Measurements from ENCODE around the gene RTF1. TPM values are rescaled to one million over a fixed set of nuclear protein-coding genes. Genes with fewer than 3 reads are reported as not detected.
A peak's percentile ranks its signal among the peaks of the same experiment; 100 is the strongest.

Gene RTF1
- polyA plus RNA-seq, 3 donors, result 11.2 to 19.1 (median 15.0) TPM

DNA sequence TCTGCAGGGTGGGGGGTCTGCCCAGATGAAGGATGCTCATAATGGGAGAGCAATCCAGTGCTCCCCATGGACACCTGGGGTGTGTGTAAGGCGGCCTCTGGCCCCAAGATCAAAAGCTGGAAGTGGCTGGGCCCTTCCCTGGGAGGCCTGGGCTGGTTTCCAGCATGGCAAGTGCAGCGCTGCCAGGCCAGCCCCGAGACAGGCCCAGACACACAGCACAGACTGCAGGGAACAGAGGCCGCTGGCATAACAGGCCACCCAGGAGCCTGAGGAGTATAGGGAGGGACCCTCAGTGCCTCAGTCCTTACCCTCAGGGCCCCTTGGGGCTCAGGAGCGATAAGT is 86.7 kb downstream of the RTF1 start:
- Histone ChIP-seq H2AFZ (ENCODE audit: insufficient read depth, low read depth, low read length, poor library complexity, severe bottlenecking) (peak overlapping the region; percentile 62), H3K79me2 (ENCODE audit: insufficient read depth, low read length) (no peaks in the 10 kb centered on the region), H3K4me1 (ENCODE audit: control insufficient read depth in 1 of 2, insufficient read depth in 2 of 2, low read length in 2 of 2) (peaks cover 24 to 29% of the 10 kb centered on the region in 2 donors), H3K9me3 (replicated peaks in 1 of 2; ENCODE audit: control insufficient read depth in 1 of 2, insufficient read depth in 1 of 2, low read length in 2 of 2) (peaks cover 0 to 4% of the 10 kb centered on the region in 2 donors), H3K9ac (ENCODE audit: insufficient read depth, low read length, poor library complexity, severe bottlenecking) (no peak overlapping the region), H4K20me1 (ENCODE audit: insufficient read depth, low read length) (no peaks in the 10 kb centered on the region), H3K27me3 (ENCODE audit: control insufficient read depth in 2 of 2, insufficient read depth in 2 of 2, low read length in 2 of 2) (peaks cover 25 to 58% of the 10 kb centered on the region in 2 donors), H3K4me3 (replicated peaks in 1 of 3; ENCODE audit: low read depth in 2 of 3, low read length in 3 of 3) (peak overlapping the region in 1 of 3 experiments; percentile 70), H3K36me3 (replicated peaks in 1 of 2; ENCODE audit: control insufficient read depth in 1 of 2, insufficient read depth in 2 of 2, low read length in 2 of 2) (no peaks in the 10 kb centered on the region), H3K4me2 (replicated peaks; ENCODE audit: extremely low read depth, low read length, poor library complexity, severe bottlenecking) (peak overlapping the region; percentile 77), H3K27ac (ENCODE audit: low read depth in 1 of 2, low read length in 2 of 2) (no peak overlapping the region)
- H3K36me3 Mint-ChIP-seq, result peaks cover 4 to 8% of the 10 kb centered on the region in 2 donors
- H3K27me3 Mint-ChIP-seq (ENCODE audit: low read depth in 3 of 3), result peaks cover 50 to 65% (median 59%) of the 10 kb centered on the region in 3 donors
- intact Hi-C loops (cut with micrococcal nuclease), result no loop called here
- H3K4me3 Mint-ChIP-seq, result peak overlapping the region in 1 of 2 donors; percentile 88
- 30% methylated on average over 3 of the region's 5 CpGs for WGBS (ENCODE audit: insufficient coverage)
- no peak for DNase-seq
- H3K27ac Mint-ChIP-seq, result peak overlapping the region in 2 of 7 donors; percentile 27 to 46
- peaks cover 0 to 26% (median 4%) of the 10 kb centered on the region in 7 donors for H3K9me3 Mint-ChIP-seq
- peaks cover 28% of the 10 kb centered on the region for H3K4me1 Mint-ChIP-seq
- no peak for TF ChIP-seq CTCF (IDR thresholded peaks at IDR 0.05)

DNA sequence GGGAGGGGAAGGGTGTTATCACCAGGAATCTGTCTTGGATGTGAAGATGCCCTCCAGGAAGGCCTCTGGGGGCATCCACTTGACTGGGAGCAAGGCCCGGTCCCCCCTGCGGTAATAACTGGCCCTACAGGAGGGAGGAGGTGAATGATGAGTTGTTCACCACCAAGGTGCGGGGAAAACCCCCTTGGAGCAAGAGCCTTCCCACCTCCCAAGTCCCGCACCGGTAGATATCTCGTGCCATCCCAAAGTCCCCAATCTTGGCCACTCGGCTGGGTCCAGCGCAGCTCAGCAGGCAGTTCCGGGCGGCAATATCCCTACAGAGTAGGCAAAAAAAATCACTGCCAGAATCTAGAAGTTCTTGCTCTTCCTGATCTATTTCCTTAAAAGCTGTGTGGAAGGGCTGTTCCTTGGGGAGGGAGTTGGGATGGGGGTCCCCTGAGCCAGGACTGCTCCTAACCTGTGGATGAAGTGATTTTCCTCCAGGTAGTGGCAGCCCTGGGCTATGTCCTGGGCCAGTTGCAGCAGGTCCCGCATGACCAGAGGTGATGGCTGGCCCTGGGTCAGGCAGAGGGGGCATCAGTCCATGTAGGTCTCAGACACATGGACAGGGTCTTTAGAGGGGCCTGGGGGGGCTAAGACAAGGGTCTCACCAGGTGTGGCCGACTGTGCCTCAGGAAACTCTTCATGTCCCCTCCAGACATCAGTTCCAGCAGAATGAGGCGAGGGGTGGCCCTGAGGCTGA is 88.0 kb downstream of the RTF1 start:
- intact Hi-C loops (cut with micrococcal nuclease), result no loop called here
- Histone ChIP-seq H3K27ac (ENCODE audit: low read depth in 1 of 2, low read length in 2 of 2) (no peak overlapping the region), H3K27me3 (ENCODE audit: control insufficient read depth in 2 of 2, insufficient read depth in 2 of 2, low read length in 2 of 2) (peaks cover 24 to 52% of the 10 kb centered on the region in 2 donors), H3K4me1 (ENCODE audit: control insufficient read depth in 1 of 2, insufficient read depth in 2 of 2, low read length in 2 of 2) (peaks cover 24 to 29% of the 10 kb centered on the region in 2 donors), H3K9ac (ENCODE audit: insufficient read depth, low read length, poor library complexity, severe bottlenecking) (no peak overlapping the region), H3K4me2 (replicated peaks; ENCODE audit: extremely low read depth, low read length, poor library complexity, severe bottlenecking) (no peak overlapping the region), H3K79me2 (ENCODE audit: insufficient read depth, low read length) (no peaks in the 10 kb centered on the region), H3K4me3 (replicated peaks in 1 of 3; ENCODE audit: low read depth in 2 of 3, low read length in 3 of 3) (no peak overlapping the region), H3K36me3 (replicated peaks in 1 of 2; ENCODE audit: control insufficient read depth in 1 of 2, insufficient read depth in 2 of 2, low read length in 2 of 2) (no peaks in the 10 kb centered on the region), H3K9me3 (replicated peaks in 1 of 2; ENCODE audit: control insufficient read depth in 1 of 2, insufficient read depth in 1 of 2, low read length in 2 of 2) (peaks cover 0 to 4% of the 10 kb centered on the region in 2 donors), H2AFZ (ENCODE audit: insufficient read depth, low read depth, low read length, poor library complexity, severe bottlenecking) (no peak overlapping the region), H4K20me1 (ENCODE audit: insufficient read depth, low read length) (no peaks in the 10 kb centered on the region)
- 90% methylated on average over 2 of the region's 13 CpGs for WGBS (ENCODE audit: insufficient coverage)
- peaks cover 45 to 61% (median 53%) of the 10 kb centered on the region in 3 donors for H3K27me3 Mint-ChIP-seq (ENCODE audit: low read depth in 3 of 3)
- DNase-seq, result no peak
- no peak overlapping the region for H3K27ac Mint-ChIP-seq
- peaks cover 4 to 8% of the 10 kb centered on the region in 2 donors for H3K36me3 Mint-ChIP-seq
- H3K4me3 Mint-ChIP-seq, result no peak overlapping the region
- peaks cover 0 to 19% (median 4%) of the 10 kb centered on the region in 7 donors for H3K9me3 Mint-ChIP-seq
- H3K4me1 Mint-ChIP-seq, result peaks cover 28% of the 10 kb centered on the region
- no peak for TF ChIP-seq CTCF (IDR thresholded peaks at IDR 0.05)

Data from CD14-positive monocyte (primary cell).